SKM-1 treated with dmso at 0.1 percent for 144 hours (cell line): ENCODE measurements around the gene SENP3.
"Not testable (repeated sequence)": the region's sequence is repeated elsewhere in the genome, so short reads cannot be mapped to it uniquely, and the experiment has no call there.

Source experiments
- DNase-seq: peaks from one replicate; lab custom pipeline; 2025; ENCODE audit not compliant: unreplicated experiment; lab: John Stamatoyannopoulos, UW

Gene SENP3

GRCh38 chr17:7591596-7591995, 29.9 kb downstream of the SENP3 start:
- no peak for DNase-seq

GRCh38 chr17:7592422-7593021, 30.8 kb downstream of the SENP3 start:
- DNase-seq, result no peak

- DNase-seq, result no peak
Observed at GRCh38 chr17:7593296-7593695, 31.6 kb downstream of the SENP3 start.

- not testable (repeated sequence) for DNase-seq
Observed at GRCh38 chr17:7597561-7597960, 35.8 kb downstream of the SENP3 start.

DNA sequence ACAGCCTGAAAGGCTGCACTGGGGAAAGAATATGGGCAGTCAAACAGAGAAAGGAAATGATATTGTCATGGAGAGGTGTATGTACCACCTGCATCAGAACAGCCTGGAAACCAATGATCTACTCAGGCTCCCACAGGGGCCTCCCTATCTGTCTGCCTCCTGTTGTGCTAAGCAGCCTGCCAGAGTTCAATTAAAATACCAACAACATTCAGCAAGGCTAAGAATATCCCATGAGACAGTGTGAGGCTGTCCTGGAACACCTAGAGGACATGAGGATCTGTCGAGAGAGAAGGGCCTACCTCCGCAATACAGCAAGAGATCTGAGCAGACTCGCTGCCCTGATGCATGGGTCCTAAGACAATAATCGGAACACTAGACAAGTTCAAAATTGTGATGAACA, 44.6 kb downstream of the SENP3 start:
- no peak for DNase-seq

DNA sequence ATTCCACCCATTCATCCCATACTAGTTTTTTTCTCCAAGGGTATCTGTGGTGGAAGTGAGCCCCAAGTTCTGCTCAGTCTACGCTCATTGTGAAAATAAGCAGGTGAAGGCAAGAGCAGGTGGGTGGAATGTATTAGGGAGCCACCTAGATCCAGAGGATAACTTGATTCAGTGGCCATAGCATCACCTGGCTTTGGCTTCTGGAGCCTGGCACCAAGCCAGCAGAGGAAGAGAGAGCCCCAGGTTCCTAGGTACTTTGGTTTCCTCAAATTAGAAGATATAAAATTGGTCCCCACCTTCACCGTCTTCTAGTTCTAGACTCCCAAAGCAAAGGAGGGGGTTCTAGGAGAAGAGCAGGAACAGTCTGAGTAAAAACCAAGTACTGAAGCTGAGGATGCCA, 48.9 kb downstream of the SENP3 start:
- no peak for DNase-seq

DNA sequence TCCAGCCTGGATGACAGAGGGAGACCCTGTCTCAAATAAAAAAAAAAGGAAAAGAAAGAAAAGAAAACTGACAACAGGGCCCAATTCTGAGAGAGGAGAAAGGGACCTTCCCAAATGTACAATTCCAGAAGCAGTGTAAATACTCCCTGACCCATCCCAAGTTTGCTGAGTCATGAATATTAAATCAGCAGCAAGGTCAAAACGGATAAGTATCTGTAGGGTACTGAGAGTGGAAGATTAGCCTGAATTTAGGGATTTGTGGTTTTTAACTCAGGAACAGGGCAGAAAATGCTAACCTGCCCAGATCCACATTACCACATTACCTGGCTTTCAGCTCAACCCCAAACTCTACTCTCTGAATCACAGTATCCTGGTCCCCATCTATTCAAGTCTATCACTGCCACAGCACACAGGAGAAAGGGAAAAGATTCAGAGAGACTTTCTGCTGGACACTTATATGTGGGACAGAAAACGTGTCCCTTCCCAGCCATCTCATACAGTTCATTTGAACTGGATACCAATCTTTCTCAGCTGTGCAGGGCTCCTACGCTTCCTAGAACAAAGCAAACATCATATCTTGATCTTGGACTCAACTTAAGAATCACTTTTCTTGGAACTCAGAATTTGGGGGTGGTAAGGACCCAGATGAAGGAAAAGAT, 50.0 kb downstream of the SENP3 start:
- no peak for DNase-seq

- no peak for DNase-seq
Observed at GRCh38 chr17:7612294-7612640, 50.5 kb downstream of the SENP3 start.

DNA sequence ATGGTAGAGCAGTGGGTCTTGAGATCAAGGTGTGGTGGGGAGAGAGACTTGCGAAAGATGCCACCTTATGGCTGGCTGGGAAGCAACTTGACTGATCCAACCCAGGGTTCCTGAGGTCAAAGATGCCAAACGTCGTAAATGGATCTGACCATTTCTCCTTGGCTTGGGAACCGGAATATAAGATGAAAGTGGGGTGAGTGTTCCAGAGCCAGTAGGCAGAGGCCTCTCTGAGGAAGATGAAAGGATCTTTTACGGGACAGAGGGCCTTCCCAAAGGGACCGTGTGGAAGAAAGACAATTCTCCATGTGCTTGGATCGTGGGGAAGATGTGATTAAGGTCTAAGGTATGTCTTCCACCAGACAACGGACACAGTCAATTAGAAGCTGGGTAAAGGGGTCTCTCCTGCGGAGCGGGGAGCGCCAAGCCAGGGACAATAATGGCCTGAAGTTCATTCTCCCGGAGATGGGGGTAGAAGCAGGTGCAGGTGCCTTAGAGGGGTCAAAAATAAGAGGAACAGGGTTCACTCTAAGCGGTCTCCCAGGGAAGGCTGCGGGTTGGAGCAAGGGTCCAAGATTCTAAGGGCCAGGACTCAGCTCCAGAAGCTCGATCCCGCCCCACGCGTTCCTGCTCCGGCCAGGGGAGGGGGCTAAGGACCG, 52.2 kb downstream of the SENP3 start:
- DNase-seq, result no peak

DNA sequence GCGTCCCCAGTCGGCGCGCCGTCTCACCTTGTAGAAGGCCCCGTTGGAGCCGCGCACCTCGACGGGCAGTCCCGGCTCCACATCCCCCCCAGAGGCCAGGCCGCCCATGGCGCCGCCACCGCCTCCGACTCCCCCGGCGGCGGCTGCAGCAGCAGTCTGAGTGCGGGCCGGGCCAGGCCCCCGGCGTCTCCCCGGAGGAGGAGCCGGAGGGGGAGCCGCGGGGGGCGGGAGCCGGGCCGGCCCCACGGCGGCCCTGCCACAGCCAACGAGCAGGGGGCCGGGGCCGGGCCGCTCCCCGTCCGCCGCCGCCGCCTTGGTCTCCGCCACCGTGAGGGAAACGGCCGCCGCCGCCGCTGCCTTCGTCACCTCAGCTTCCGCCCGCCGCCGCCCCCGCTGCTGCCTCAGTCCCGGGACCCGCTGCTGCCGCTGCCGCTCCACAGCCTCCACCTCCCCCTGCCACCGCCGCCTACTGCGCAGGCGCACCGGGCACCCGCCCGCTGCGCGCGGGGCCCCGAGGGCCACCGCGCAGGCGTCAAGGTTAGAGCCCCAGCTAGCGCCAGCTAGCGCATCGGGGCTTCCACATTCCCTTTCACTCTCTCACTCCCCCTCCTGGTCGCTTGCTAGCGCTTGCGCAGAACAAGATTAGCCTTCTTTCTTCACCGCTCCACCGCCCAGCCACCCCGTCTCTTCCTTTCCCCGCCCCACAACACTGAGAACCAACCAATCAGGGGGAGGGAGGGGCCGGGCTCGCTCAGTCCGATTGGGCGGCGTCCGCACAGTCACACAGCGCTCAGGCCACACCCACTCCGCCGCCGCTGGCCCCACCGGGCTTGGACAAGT, 52.9 kb downstream of the SENP3 start, which contains the start of gene FXR2:
Gene FXR2 (minus strand): TSS at position 473 of the 840 bp plus-strand sequence. CDS start 365 bp downstream, at position 108.
- DNase-seq, result peak; percentile 99

GRCh38 chr17:7615265-7615747, 53.6 kb downstream of the SENP3 start:
- DNase-seq, result no peak

DNA sequence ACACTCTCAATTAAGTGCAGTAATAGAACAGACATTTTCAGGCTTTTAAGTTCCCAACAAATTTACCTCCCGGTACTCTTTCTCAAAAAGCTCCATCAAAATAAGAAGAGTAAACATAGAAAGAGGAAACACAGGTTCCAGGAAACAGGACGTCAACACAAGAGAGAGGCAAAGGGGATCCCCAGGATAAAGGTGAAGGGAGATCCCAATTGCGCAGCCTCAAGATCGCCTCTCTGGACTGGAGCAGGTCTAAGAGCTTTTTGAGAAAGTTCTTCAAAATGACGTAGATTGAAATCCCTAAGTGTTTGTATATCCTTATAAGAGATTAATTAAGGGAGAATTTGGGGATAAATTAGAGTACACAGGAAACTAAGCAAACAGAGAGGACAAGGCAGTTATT, 56.9 kb downstream of the SENP3 start:
- DNase-seq, result no peak

GRCh38 chr17:7620835-7621234, 59.1 kb downstream of the SENP3 start:
- no peak for DNase-seq
